HG02884 (cell line): ENCODE data around the gene NQO1.
"Not testable (repeated sequence)": the region's sequence is repeated elsewhere in the genome, so short reads cannot be mapped to it uniquely, and the experiment has no call there.

Experiments
- ATAC-seq: cut with Tn5 transposase; IDR thresholded peaks from one replicate; pipeline ENCODE4 v1.9.1; 2021; ENCODE audit warnings: mild to moderate bottlenecking, moderate library complexity; ENCODE audit not compliant: unreplicated experiment

The NQO1 gene

DNA sequence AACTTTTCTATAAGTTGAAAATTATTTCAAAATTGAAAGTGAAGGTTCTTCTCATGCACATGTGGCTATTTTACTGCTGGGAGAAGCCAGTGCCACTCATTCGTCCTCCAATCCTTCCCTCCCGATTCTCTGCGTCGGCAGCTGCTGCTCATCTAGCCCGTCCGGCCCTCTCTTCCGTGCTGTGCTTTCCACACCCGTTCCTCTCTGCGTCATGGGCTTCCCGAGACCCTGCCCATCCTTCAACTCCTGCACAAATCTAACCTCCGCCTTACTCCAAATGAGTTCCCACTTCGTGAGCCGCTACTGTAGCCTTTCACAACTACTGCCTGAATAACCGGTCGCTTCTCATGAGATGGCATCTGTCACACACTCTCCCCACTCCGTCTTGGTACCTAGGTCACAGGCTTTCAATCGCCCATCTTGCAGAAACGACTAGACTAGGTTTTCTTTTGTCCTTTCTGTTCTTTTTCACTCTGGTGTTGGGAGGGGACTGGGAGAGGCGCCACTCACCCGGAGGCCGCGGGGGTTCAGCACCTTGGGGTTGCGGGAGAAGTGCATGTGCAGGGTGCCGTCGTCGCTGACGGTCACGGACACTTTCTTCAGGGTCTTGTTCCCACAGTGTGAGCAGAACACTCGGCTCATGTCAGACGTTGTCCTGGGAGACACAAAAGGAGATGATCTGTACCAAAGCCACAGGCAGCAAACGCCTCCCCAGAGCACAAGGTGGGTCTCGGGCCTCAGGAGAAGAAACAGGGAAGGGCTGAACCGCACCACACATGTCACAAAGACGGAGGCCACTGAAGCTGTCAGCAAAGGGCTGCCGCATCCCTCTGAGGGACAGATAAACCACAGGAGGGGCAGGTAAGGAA is 18.2 kb upstream of the NQO1 start:
- ATAC-seq = no peak

DNA sequence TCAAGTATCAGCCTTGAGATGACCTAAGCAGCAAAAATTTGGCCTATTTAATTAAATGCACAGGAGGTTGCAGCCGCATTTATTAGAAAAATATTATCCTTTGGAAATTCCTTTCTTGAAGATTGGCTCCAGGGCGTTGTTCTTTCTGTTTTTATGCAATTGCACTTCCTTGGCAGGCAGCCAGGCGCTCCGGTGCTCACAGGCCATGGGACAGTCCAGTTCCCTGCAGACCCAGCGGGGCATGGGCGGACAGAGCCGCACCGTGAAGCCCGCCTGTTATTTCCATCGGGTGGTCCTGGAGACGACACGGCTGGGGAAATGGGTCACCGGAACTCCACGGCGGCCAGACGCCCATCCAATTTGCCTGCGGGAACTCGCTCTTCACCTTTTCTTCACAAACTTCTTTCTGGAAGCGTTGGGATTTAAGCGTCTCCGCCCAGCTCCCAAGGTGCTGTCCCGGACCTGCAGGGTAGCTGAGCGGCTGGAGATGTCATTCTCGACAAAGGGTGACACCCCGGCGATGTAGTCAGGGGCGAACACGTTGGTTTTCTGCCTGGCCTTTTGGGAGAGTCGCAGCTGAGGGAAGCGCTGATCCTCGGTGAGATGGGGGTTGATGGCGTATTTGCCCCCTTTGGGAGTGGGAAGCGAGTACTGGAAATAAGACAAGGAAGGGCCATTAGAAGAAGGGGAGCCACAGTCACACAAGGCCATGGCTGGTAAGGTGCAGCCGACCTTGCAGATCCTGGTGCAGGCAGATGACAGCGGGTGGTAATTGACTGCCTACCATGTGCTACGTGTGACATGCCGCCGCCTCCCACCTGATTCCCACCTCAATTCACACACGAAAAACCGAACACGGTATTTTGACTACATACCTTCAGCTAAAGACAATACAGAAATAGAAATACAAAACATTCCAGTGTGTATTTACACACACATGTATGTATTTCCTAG is 15.9 kb upstream of the NQO1 start:
- ATAC-seq = no peak

DNA sequence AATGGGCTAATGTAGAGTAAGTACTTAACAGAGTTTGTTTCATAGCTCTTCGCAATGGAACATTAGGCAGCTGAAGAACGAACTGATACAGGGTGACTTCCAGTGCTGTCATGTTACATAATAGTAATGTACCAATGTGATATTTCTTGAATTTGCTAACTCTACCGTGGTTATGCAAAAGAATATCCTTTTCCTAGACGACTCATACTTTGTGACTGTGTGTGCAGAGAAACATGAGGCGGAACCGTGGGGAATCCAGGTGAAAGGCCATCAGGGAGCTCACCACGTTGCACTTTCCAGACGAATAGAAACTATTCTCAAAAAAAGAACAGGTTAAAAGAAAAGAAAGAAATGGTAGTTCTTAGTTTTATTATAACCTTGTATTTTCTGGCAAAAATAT is 15.2 kb upstream of the NQO1 start:
- ATAC-seq = no peak

DNA sequence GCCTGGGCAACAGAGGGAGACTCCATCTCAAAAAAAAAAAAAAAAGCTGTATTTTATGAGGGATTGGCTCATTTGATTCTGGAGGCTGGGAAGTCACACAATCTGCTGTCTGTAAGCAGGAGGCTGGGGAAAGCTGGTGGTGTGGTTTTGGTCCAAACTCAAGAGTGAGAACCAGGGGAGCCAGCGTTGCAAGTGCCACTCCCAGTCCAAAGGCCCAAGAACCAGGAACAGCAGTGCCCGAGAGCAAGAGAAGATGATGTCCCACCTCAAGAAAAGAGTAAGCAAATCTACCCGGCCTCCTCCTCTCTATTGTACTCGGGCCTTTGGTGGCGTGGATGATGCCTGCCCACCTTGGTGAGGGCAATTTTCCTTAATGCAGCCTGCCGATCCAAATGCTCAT is 5.7 kb upstream of the NQO1 start:
- no peak for ATAC-seq

DNA sequence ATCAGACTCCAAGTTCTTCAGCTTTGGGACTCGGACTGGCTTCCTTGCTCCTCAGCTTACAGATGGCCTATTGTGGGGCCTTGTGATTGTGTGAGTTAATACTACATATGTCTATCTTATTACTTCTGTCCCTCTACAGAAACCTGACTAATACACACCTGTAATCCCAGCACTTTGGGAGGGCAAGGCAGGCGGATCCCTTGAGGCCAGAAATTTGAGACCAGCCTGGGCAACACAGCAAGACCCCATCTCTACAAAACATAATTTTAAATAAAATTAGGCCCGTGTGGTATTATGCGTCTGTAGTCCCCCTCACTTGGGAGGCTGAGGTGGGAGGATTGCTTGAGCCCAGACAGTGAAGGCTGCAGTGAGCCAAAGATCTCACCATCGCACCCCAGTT is 4.9 kb upstream of the NQO1 start:
- not testable (repeated sequence) for ATAC-seq

DNA sequence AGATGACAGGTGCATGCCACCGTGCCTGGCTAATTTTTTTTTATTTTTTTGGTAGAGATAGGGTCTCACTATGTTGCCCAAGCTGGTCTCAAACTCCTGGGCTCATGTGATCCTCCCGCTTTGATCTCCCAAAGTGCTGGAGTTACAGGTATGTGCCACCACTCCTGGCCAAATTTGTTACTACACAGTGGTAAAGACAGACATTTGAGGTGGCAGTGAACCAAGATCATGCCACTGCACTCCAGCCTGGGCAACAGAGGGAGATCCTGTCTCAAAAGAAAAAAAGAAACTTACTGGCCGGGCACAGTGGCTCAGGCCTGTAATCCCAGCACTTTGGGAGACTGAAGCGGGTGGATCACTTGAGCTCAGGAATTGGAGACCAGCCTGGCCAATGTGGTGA is 2.7 kb upstream of the NQO1 start:
- ATAC-seq = not testable (repeated sequence)

DNA sequence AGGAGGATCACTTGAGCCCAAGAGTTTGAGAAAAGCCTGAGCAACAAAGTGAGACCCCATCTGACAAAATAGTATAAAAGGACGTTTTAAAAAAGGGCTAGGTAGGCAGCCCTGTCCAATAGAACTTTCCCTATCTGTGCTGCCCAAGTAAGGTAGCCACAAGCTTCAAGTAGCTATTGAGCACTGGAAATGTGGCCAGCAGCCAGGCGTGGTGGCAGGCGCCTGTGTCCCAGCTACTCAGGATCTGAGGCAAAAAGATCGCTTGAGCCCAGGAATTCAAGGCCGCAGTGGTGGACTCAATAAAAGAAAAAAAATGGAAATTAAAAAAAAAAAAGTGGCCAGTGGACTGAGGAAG is 1.5 kb upstream of the NQO1 start:
- ATAC-seq = no peak

DNA sequence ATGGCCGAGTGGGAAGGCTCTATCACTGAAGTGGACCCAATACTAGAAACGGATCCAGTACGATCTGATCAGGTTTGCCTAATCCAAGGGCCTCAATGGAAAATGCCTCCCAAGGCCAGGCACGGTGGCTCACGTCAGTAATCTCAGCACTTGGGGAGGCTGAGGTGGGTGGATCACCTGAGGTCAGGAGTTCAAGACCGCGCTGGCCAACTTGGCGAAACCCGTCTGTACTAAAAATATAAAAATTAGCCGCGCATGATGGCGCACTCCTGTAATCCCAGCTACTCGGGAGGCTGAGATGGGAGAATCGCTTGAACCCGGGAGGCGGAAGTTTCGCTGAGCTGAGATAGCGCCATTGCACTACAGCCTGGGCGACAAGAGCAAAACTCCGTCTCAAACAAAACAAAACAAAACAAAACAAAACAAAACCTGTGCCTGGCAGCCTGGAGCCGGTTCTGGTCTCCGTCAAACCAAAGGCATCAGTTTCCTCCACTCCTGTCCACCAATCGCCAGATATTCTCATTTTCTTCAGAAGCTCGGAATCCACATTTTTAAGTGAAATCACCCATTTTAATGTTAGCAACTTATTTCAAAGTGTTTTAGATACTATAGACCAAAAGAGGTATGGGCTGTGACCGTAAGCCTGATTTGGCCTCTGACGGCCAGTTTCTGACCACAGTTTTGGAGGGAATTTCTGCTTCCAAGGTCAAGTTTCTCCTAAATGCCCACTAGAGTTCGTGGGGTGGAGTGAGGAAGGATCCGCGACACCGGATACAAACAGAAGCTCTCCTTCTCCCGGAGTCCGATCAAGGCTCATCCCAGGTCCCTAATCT is 664 bp downstream of the NQO1 start:
- ATAC-seq = no peak

DNA sequence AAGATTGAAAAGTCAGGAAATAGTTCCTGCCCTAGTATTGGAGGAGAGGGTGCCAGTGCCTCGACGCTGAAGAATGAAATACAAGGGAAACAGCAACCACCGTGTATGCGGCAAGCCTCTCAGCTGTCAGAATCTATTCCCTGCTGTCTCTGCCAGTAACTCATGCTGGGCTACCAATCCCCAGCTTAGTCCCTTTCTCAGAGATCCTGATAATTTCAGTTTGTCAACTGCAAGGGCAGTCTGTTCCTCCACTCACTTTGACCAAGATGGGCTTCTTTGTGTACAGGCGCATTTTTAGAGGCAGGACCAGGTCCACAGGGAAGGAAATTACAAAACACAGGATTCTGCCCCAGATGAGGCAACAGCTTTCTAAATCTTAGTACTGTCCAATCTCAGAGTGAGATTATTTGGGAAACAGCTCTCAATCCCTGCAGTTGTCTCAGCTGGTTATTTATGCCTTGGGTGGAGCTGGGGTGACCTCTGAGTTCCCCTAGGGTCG is 1.3 kb downstream of the NQO1 start:
- ATAC-seq = no peak

DNA sequence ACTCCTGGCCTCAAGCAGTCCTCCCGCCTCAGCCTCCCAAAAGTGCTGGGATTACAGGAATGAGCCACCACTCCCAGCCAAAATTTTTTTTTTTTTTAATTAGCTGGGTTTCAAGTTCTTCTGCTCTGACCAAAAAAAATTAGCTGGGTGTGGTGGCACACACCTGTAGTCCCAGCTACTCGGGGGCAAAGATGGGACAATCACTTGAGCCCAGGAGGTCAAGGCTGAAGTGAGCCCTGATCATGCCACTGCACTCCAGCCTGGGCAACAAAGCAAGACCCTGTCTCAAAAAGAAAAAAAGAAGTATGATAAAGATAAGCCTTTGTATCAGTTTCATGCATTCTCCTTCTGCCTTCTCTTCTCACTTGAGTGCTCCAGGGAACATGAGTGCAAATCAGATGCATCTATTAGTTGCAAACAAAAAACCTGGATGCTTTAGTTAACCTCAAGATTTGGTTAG is 1.9 kb downstream of the NQO1 start:
- ATAC-seq = no peak

DNA sequence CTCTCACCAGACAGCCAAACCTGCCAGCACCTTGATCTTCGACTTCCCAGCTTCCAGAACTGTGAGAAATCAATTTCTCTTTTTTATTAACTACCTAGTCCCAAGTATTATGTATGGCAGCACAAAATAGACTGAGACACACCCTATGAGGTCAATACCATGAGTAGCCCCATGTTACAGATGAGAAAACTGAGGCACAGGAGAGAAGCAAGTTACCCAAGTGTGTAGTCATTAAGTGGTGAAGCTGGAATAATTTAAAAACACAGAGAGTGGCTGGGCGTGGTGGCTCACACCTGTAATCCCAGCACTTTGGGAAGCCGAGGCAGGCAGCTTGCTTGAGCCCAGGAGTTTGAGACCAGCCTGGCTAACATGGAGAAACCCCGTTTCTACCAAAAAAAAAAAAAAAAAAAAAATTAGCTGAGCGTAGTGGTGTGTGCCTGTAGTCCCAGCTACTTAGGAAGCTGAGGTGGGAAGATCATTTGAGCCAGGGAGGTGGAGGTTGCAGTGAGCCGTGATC is 4.9 kb downstream of the NQO1 start:
- ATAC-seq = no peak

DNA sequence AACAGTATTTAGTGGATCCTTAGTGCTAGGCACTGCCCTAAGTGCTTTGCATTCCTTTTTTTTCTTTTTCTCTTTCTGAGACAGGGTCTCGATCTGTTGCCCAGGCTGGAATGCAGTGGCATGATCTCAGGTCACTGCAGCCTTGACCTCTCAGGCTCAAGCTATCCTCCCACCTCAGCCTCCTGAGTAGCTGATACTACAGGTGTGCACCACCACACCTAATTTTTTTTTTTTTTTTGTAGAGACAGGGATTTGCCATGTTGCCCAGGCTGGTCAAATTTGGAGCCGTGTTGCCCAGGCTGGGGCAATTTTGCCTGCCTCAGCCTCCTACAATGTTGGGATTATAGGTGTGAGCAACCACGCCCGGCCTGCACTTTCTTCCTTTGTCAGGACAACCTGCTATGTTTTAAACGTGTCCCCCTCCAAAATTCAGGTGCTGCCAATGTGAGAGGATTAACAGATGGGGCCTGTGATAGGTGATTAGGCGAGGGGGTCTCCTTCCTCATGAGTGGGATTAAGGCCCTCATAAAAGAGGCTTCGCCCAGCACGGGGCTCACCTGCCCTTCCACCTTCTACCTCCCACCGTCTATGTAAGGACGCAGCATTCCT is 5.4 kb downstream of the NQO1 start:
- no peak for ATAC-seq

DNA sequence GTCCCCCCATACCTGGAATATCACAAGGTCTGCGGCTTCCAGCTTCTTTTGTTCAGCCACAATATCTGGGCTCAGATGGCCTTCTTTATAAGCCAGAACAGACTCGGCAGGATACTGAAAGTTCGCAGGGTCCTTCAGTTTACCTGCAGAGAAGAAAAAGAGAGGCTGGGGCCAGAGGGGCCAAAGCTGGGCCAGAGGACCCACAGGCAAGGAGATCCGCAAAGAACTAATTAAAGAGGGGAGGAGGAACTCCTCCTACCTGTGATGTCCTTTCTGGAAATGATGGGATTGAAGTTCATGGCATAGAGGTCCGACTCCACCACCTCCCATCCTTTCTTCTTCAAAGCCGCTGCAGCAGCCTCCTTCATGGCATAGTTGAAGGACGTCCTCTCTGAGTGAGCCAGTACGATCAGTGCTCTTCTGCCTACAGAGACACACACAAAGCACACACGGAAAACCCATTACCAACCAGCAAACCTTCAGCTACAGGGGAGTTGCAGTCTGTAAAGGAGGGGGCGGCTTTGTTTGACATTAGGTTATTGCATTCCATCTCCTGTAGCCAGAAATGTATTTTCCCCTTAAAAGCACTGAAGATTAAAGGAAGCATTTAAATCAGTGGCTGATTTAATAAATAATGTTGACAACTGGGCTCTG is 8.1 kb downstream of the NQO1 start:
- ATAC-seq = no peak

DNA sequence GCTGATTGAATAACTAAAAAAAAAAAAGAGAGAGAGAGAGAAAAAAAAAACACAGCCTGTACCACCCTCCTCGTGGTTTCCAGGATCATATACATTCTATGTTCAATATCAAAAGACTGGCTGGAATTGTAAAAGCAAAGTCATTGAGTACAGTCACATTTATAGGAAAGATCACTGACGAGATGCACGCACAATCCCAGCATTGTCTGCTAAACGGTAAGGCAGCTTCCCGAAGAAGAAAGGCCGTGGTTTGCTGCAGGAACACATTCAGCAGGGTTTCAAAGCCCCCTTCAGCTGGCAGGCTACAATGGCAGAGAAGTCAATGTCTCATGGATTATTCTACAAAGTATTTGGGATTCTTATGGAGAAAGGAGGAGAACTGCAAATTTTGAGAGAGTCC is 9.3 kb downstream of the NQO1 start:
- ATAC-seq = no peak

DNA sequence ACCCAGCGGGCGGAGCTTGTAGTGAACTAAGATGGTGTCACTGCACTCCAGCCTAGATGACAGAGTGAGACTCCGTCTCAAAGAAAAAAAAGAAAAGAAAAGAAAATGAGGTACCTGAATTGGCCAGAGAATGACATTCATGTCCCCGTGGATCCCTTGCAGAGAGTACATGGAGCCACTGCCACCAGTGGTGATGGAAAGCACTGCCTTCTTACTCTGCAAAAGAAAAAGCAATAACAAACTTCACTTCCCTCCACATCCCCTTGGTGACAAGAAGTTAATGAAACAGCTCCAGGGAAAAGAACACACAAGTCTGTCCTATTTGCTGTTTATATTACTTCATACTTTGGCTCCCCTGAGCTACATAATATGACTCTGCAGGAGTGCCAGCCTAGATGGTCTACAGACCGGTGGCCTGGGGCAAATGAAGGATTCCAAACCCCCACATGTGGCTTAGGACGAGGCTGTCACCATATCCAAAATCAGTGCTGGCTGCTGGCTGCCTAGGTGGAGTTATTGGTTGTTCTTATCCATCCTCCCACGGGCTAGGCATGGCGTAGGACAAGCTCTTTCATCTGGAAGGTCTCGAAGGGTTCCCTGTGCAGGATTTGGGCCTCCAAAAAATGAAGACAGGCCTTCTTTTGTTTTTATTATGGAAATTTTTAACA is 13.3 kb downstream of the NQO1 start:
- no peak for ATAC-seq

DNA sequence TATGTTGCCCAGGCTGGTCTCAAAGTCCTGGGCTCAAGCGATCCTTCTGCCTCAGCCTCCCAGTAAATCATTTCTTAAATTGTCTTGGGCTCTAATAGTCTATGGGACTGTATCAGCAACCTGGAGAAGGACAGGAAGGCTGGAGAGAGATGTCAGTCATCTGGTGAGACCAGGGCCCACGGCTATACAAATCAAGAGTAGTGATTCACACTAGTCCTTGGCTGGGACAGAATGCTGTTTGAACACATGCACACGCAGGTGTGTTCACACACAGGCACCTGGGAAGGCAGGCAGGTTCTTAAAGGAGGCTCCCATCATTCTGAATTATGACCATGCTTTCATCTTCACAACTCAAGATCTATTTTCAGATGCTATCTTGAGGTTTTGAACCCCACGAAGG is 14.1 kb downstream of the NQO1 start:
- no peak for ATAC-seq

DNA sequence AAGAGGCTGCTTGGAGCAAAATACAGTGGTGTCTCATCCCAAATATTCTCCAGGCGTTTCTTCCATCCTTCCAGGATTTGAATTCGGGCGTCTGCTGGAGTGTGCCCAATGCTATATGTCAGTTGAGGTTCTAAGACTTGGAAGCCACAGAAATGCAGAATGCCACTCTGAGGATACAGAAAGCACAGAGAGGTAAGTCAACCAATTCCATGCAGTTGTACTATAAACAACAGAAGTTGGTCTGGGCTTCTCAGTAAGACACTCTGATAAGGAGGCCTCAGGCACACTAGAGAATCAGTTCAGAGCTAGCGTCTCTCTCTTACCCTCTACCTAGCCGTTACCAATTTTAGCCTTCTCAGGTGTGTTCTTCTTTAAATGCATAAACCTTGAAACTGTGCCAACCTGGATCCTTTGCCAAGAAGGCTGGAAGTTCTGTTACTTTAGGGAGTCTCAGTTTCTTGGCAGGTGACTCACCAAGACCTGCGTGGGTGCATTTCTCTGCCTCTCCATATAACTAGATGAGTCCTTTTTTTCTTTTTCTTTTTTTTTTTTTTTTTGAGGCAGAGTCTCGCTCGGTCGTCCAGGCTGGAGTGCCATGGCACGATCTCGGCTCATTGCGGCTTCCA is 15.1 kb downstream of the NQO1 start:
- no peak for ATAC-seq

DNA sequence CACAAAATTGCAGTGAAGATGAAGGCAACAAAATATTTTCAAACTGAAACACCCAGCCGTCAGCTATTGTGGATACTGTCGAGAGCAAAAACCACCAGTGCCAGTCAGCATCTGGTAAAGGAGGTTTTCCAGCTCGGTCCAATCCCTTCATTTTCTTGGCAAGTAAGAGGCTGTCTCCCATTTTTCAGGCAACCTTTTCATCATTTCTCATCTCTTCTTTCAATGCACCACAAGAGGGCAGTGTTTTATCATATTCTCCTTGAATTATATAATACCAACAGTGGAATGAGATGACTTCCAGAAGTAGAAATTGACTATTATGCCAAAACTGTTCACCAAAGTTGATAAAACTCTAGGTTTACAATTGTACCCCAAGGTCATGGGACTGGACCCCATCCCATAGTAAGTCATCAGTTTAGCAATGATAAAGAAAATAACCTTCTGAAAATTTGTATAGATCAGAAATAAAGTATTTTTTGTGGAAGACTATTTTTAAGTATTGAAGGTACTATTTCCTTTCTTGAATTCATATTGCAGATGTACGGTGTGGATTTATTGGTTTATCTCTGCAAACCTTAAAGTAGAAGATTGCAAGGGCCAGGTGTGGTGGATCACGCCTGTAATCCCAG is 16.8 kb downstream of the NQO1 start:
- ATAC-seq = no peak
